HepG2 (cell line): ENCODE results near the gene DENND4B. TPM values are rescaled to one million over a fixed set of nuclear protein-coding genes. Genes with fewer than 3 reads are reported as not detected.
A peak's percentile ranks its signal among the peaks of the same experiment; 100 is the strongest.

ENCODE experiments used
- DPF2 ChIP-seq: sonication (generic); formaldehyde crosslinking; IDR thresholded peaks from 2 replicates; pipeline ENCODE4 v1.4.0; 2020; ENCODE audit warnings: mild to moderate bottlenecking, low read depth, missing genetic modification reagents, borderline replicate concordance
- KDM2A ChIP-seq: sonication (generic); formaldehyde crosslinking; IDR thresholded peaks from 2 replicates; pipeline ENCODE4 v1.4.0; 2020; ENCODE audit warnings: low read depth, missing genetic modification reagents, borderline replicate concordance
- NR2F6 ChIP-seq, 2 experiments: IDR thresholded peaks; 2 replicates each; pipeline ENCODE4 v1.6.1; 2016; ENCODE audit warnings: antibody characterized with exemption in 1 of 2, mild to moderate bottlenecking in 1 of 2
- PAF1 ChIP-seq: IDR thresholded peaks from 2 replicates; pipeline ENCODE4 v1.6.1; 2016; ENCODE audit warnings: missing genetic modification reagents, missing compliant biosample characterization
- PHF8 ChIP-seq: sonication (generic); formaldehyde crosslinking; IDR thresholded peaks from 2 replicates; pipeline ENCODE4 v1.5.0; 2020; ENCODE audit warnings: missing genetic modification reagents
- RNF2 ChIP-seq: fragments of 450-650 bp; conservative IDR thresholded peaks from 2 replicates; pipeline ENCODE4 v1.6.1; 2016; ENCODE audit warnings: low read depth
- SIX1 ChIP-seq: sonication (generic); formaldehyde crosslinking; IDR thresholded peaks from 2 replicates; pipeline ENCODE4 v1.4.0; 2020; ENCODE audit warnings: missing genetic modification reagents, borderline replicate concordance
- SMARCC2 ChIP-seq: fragments of 450-650 bp; IDR thresholded peaks from 2 replicates; pipeline ENCODE4 v1.6.1; 2017; ENCODE audit warnings: antibody characterized with exemption, mild to moderate bottlenecking
- XBP1 ChIP-seq: sonication (generic); formaldehyde crosslinking; IDR thresholded peaks from 2 replicates; pipeline ENCODE4 v1.5.0; 2020; ENCODE audit warnings: missing genetic modification reagents
- ZBTB1 ChIP-seq: sonication (generic); formaldehyde crosslinking; IDR thresholded peaks from 2 replicates; pipeline ENCODE4 v1.4.0; 2020; ENCODE audit warnings: missing genetic modification reagents, borderline replicate concordance
- ZNF343 ChIP-seq: sonication (generic); formaldehyde crosslinking; IDR thresholded peaks from 2 replicates; pipeline ENCODE4 v1.4.0; 2020; ENCODE audit warnings: mild to moderate bottlenecking, missing genetic modification reagents
- polyA plus RNA-seq, 8 experiments: library from polyadenylated mRNA; depleted of rRNA in 3 of 8; stranded (reverse) in 7 of 8; unstranded in 1 of 8; fragments of >200 nt; fragmentation: Illumina TruSeq in 4 of 8; extraction: Trizol in 4 of 8; gene quantifications; 2 replicates each; pipeline versions ENCODE4 v1.2.1 to v1.2.3, GENCODE V29; 2011 to 2016; ENCODE audit warnings: low read depth in 4 of 8, missing spikeins in 1 of 8, mixed read lengths in 1 of 8; ENCODE audit not compliant: insufficient read depth in 1 of 8
- total RNA-seq, 5 experiments: library from RNA; depleted of rRNA; stranded (reverse); fragments of >200 nt; fragmentation: Illumina TruSeq; extraction: Trizol; gene quantifications; 2 replicates each; pipeline ENCODE4 v1.2.3, GENCODE V29; 2016; ENCODE audit warnings: low read depth in 1 of 5
- TF ChIP-seq, protein P1 (sequence below): sonication (generic); formaldehyde crosslinking; IDR thresholded peaks from 2 replicates; pipeline ENCODE4 v1.5.0; 2020; ENCODE audit warnings: mild to moderate bottlenecking, missing genetic modification reagents
- TF ChIP-seq, protein P2 (sequence below): IDR thresholded peaks from 2 replicates; pipeline ENCODE4 v1.6.1; 2012; ENCODE audit warnings: low read depth, low read length, improper control_type of control experiment
- TF ChIP-seq, protein P3 (sequence below): IDR thresholded peaks from 2 replicates; pipeline ENCODE4 v1.6.1; 2016; ENCODE audit warnings: low read depth
- TF ChIP-seq, protein P4 (sequence below): sonication (generic); formaldehyde crosslinking; conservative IDR thresholded peaks from 2 replicates; pipeline ENCODE4 v1.8.1; 2023; ENCODE audit warnings: missing genetic modification reagents
- TF ChIP-seq, protein P5 (sequence below): sonication (generic); formaldehyde crosslinking; IDR thresholded peaks from 2 replicates; pipeline ENCODE4 v1.4.0; 2020; ENCODE audit warnings: missing genetic modification reagents
- TF ChIP-seq, protein P6 (sequence below): sonication (generic); formaldehyde crosslinking; IDR thresholded peaks from 2 replicates; pipeline ENCODE4 v1.8.0; 2022; ENCODE audit warnings: mild to moderate bottlenecking, missing genetic modification reagents; ENCODE audit not compliant: insufficient replicate concordance

The DENND4B gene
- total and polyA plus RNA-seq, 2 of the 13 experiments (the other 11 are each of a cell fraction or from before 2014, with no cell fraction given), result 15.1 to 20.3 TPM

DNA sequence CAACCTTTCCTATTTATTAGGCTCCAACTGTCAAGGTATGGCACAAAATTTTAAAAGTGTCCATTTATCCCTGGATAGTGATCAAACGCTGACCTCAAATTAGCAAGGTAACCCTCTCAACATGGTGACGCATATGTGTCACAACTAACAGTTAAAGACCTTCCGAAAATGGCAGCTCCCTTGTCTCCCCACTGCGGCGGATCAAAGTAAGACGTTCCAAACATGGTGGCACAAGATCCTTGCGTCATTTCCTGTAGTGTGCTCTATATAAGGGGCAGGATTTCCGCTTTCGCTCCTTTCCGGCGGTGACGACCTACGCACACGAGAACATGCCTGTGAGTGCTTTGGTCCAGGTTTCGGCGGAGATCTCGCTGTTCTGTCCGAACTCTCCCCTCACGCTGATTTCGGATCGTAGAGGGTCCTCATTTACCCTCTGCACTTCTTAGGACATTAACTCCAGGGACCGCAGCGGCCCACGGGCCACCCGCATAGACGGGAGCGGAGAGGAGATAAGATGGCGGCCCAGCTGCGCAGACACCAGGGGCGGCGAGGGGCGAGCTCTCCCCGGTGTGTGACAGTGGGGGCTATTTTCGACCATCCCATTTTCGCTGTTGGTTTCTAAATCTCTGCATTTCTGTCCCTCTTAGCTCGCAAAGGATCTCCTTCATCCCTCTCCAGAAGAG is 44.1 kb upstream of the DENND4B start, which contains the start of gene RPS27 (continued):
- TF ChIP-seq, protein P1, sequence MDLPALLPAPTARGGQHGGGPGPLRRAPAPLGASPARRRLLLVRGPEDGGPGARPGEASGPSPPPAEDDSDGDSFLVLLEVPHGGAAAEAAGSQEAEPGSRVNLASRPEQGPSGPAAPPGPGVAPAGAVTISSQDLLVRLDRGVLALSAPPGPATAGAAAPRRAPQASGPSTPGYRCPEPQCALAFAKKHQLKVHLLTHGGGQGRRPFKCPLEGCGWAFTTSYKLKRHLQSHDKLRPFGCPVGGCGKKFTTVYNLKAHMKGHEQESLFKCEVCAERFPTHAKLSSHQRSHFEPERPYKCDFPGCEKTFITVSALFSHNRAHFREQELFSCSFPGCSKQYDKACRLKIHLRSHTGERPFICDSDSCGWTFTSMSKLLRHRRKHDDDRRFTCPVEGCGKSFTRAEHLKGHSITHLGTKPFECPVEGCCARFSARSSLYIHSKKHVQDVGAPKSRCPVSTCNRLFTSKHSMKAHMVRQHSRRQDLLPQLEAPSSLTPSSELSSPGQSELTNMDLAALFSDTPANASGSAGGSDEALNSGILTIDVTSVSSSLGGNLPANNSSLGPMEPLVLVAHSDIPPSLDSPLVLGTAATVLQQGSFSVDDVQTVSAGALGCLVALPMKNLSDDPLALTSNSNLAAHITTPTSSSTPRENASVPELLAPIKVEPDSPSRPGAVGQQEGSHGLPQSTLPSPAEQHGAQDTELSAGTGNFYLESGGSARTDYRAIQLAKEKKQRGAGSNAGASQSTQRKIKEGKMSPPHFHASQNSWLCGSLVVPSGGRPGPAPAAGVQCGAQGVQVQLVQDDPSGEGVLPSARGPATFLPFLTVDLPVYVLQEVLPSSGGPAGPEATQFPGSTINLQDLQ (CRISPR knock-in tag), result 0 out of 2 replicates have a peak, but pooled peaks have one; percentile 31
- TF ChIP-seq KDM2A (CRISPR knock-in tag) (peak; percentile 88), XBP1 (CRISPR knock-in tag) (no peak), PHF8 (CRISPR knock-in tag) (peak; percentile 94), SIX1 (0 out of 2 replicates have a peak, but pooled peaks have one; percentile 61), PAF1 (CRISPR knock-in tag) (no peak), ZNF343 (CRISPR knock-in tag) (no peak), NR2F6 (IDR thresholded peaks at IDR 0.05) (no peak), NR2F6 (CRISPR knock-in tag; IDR thresholded peaks at IDR 0.05) (peak; percentile 49; the same call in 1 of the 2 replicates), ZBTB1 (CRISPR knock-in tag) (peak; percentile 74), SMARCC2 (no peak), RNF2 (peak; percentile 46; the same call in 1 of the 2 replicates), DPF2 (0 out of 2 replicates have a peak, but pooled peaks have one; percentile 30)
- TF ChIP-seq, protein P2, sequence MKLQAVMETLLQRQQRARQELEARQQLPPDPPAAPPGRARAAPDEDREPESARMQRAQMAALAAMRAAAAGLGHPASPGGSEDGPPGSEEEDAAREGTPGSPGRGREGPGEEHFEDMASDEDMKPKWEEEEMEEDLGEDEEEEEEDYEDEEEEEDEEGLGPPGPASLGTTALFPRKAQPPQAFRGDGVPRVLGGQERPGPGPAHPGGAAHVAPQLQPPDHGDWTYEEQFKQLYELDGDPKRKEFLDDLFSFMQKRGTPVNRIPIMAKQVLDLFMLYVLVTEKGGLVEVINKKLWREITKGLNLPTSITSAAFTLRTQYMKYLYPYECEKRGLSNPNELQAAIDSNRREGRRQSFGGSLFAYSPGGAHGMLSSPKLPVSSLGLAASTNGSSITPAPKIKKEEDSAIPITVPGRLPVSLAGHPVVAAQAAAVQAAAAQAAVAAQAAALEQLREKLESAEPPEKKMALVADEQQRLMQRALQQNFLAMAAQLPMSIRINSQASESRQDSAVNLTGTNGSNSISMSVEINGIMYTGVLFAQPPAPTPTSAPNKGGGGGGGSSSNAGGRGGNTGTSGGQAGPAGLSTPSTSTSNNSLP, result no peak
- TF ChIP-seq, protein P3, sequence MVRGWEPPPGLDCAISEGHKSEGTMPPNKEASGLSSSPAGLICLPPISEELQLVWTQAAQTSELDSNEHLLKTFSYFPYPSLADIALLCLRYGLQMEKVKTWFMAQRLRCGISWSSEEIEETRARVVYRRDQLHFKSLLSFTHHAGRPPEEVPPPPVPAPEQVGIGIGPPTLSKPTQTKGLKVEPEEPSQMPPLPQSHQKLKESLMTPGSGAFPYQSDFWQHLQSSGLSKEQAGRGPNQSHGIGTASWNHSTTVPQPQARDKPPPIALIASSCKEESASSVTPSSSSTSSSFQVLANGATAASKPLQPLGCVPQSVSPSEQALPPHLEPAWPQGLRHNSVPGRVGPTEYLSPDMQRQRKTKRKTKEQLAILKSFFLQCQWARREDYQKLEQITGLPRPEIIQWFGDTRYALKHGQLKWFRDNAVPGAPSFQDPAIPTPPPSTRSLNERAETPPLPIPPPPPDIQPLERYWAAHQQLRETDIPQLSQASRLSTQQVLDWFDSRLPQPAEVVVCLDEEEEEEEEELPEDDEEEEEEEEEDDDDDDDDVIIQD, result peak; percentile 82
- TF ChIP-seq, protein P4, sequence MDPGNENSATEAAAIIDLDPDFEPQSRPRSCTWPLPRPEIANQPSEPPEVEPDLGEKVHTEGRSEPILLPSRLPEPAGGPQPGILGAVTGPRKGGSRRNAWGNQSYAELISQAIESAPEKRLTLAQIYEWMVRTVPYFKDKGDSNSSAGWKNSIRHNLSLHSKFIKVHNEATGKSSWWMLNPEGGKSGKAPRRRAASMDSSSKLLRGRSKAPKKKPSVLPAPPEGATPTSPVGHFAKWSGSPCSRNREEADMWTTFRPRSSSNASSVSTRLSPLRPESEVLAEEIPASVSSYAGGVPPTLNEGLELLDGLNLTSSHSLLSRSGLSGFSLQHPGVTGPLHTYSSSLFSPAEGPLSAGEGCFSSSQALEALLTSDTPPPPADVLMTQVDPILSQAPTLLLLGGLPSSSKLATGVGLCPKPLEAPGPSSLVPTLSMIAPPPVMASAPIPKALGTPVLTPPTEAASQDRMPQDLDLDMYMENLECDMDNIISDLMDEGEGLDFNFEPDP, result no peak
- TF ChIP-seq, protein P5, sequence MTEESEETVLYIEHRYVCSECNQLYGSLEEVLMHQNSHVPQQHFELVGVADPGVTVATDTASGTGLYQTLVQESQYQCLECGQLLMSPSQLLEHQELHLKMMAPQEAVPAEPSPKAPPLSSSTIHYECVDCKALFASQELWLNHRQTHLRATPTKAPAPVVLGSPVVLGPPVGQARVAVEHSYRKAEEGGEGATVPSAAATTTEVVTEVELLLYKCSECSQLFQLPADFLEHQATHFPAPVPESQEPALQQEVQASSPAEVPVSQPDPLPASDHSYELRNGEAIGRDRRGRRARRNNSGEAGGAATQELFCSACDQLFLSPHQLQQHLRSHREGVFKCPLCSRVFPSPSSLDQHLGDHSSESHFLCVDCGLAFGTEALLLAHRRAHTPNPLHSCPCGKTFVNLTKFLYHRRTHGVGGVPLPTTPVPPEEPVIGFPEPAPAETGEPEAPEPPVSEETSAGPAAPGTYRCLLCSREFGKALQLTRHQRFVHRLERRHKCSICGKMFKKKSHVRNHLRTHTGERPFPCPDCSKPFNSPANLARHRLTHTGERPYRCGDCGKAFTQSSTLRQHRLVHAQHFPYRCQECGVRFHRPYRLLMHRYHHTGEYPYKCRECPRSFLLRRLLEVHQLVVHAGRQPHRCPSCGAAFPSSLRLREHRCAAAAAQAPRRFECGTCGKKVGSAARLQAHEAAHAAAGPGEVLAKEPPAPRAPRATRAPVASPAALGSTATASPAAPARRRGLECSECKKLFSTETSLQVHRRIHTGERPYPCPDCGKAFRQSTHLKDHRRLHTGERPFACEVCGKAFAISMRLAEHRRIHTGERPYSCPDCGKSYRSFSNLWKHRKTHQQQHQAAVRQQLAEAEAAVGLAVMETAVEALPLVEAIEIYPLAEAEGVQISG (CRISPR knock-in tag), result peak; percentile 95
- TF ChIP-seq, protein P6, sequence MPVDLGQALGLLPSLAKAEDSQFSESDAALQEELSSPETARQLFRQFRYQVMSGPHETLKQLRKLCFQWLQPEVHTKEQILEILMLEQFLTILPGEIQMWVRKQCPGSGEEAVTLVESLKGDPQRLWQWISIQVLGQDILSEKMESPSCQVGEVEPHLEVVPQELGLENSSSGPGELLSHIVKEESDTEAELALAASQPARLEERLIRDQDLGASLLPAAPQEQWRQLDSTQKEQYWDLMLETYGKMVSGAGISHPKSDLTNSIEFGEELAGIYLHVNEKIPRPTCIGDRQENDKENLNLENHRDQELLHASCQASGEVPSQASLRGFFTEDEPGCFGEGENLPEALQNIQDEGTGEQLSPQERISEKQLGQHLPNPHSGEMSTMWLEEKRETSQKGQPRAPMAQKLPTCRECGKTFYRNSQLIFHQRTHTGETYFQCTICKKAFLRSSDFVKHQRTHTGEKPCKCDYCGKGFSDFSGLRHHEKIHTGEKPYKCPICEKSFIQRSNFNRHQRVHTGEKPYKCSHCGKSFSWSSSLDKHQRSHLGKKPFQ (CRISPR knock-in tag), result peak; percentile 17
